Tibial artery (tissue), 4 donors: Measurements from ENCODE around the gene BCKDHA.

Experiments
- DNase-seq, 2 donors: peaks; one replicate each; pipeline ENCODE4 v3.0.0-alpha.2; 2019
- H3K27ac ChIP-seq, 2 donors: fragments of 200-600 bp; sonication (generic) in 1 of 2; 1 replicate in 1 of 2; 2 replicates in 1 of 2; pipeline ENCODE4 v1.5.1; 2018 to 2019; ENCODE audit warnings: mild to moderate bottlenecking in 1 of 2
- H3K27me3 ChIP-seq, 2 donors: fragments of 200-600 bp; sonication (generic) in 1 of 2; one replicate each; pipeline versions ENCODE4 v1.5.1 to v1.6.0; 2016 to 2019
- H3K36me3 ChIP-seq, 3 donors: fragments of 200-600 bp; sonication (generic) in 2 of 3; one replicate each; pipeline ENCODE4 v1.5.1; 2016 to 2019; ENCODE audit warnings: mild to moderate bottlenecking in 2 of 3
- H3K4me1 ChIP-seq, 4 donors: fragments of 200-600 bp; sonication (generic) in 2 of 4; 1 replicate in 3 of 4; 2 replicates in 1 of 4; pipeline ENCODE4 v1.5.1; 2016 to 2019
- H3K4me3 ChIP-seq, 2 donors: fragments of 200-600 bp; sonication (generic) in 1 of 2; 1 replicate in 1 of 2; 2 replicates in 1 of 2; pipeline ENCODE4 v1.5.1; 2018 to 2019; ENCODE audit warnings: mild to moderate bottlenecking in 2 of 2
- H3K9me3 ChIP-seq, 3 donors: fragments of 200-600 bp; sonication (generic) in 1 of 3; one replicate each; pipeline ENCODE4 v1.5.1; 2016 to 2019
- intact Hi-C: fragments of 100-400 bp; cut with DNase I; formaldehyde crosslinking; loops from one replicate; pipeline ENCODE4 v1.15.0; 2023; ENCODE audit warnings: low total_unique reads
- TF ChIP-seq, protein P1 (sequence below), 2 experiments: fragments of 200-600 bp in 1 of 2; fragments of 450-650 bp in 1 of 2; IDR thresholded peaks; one replicate each; pipeline ENCODE4 v1.5.1; 2017 to 2019; ENCODE audit warnings: antibody characterized with exemption in 2 of 2, mild to moderate bottlenecking in 1 of 2, moderate library complexity in 1 of 2

The BCKDHA gene

DNA sequence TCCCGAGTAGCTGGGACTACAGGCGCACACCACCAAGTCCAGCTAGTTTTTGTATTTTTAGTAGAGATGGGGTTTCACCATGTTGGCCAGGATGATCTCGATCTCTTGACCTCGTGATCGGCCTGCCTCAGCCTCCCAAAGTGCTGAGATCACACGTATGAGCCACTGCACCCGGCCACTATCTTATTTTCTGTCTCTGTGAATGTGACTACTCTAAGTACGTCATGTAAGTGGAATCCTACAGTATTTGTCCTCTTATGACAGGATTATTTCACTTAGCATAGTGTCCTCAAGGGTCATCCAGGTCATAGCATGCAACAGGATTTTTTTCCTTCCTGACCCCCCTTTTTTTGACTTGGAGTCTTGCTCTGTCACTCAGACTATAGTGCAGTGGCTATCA lies 26.1 kb upstream of the BCKDHA start:
- TF ChIP-seq, protein P1, sequence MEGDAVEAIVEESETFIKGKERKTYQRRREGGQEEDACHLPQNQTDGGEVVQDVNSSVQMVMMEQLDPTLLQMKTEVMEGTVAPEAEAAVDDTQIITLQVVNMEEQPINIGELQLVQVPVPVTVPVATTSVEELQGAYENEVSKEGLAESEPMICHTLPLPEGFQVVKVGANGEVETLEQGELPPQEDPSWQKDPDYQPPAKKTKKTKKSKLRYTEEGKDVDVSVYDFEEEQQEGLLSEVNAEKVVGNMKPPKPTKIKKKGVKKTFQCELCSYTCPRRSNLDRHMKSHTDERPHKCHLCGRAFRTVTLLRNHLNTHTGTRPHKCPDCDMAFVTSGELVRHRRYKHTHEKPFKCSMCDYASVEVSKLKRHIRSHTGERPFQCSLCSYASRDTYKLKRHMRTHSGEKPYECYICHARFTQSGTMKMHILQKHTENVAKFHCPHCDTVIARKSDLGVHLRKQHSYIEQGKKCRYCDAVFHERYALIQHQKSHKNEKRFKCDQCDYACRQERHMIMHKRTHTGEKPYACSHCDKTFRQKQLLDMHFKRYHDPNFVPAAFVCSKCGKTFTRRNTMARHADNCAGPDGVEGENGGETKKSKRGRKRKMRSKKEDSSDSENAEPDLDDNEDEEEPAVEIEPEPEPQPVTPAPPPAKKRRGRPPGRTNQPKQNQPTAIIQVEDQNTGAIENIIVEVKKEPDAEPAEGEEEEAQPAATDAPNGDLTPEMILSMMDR (IDR thresholded peaks at IDR 0.05) = no peak
- Histone ChIP-seq H3K9me3 (no peaks in the 10 kb centered on the region), H3K27ac (no peak overlapping the region), H3K4me3 (no peak overlapping the region), H3K36me3 (no peaks in the 10 kb centered on the region), H3K4me1 (peaks cover 0 to 31% (median 12%) of the 10 kb centered on the region in 4 donors), H3K27me3 (no peaks in the 10 kb centered on the region)
- no peak for DNase-seq
- intact Hi-C loops = no loop called here

DNA sequence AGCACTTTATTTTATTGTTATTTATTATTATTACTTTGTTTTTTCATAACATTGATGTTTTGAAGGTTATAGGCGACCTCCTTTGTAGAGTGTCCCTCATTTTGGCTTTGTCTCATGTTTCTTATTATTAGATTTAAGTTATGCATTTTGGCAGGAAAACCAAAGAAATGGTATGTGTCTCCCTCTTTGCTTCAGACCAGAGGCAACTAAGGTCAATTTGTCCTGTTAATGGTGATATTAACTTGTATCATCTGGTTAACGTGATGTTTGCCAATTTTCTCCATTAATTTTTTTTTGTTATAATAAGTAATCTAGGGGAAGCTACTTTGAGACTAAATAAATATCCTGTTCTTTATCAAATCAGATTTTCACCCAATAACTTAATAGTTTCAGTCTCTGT lies 25.1 kb upstream of the BCKDHA start:
- intact Hi-C loops = no loop called here
- Histone ChIP-seq H3K36me3 (no peaks in the 10 kb centered on the region), H3K27ac (no peak overlapping the region), H3K4me3 (no peak overlapping the region), H3K9me3 (no peaks in the 10 kb centered on the region), H3K27me3 (no peaks in the 10 kb centered on the region), H3K4me1 (peaks cover 0 to 35% (median 15%) of the 10 kb centered on the region in 4 donors)
- no peak for DNase-seq
- TF ChIP-seq, protein P1 (IDR thresholded peaks at IDR 0.05) = no peak

DNA sequence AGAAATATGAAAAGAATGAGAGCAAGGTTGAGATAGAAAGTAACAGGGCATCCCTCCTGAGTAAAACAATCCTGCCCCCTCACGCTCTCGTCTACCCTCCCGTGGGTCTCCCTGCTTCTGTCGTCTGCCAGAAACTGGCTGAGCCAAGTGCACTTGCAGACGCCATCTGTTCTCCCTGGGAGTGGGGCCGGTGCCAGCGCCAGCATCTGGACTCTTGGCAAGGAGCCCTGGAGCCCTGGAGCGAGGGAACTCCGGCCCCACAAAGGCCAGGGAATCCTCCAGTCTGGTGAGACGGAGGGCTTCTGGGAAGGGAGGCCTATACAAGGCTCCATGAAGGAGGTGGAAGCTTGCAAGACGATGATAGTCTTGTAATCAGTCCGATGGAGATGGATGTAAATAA lies 23.6 kb upstream of the BCKDHA start:
- TF ChIP-seq, protein P1 (IDR thresholded peaks at IDR 0.05) = no peak
- peaks cover 0 to 27% (median 15%) of the 10 kb centered on the region in 4 donors for H3K4me1 ChIP-seq
- H3K9me3 ChIP-seq = no peaks in the 10 kb centered on the region
- peak; percentile 72 to 90 for DNase-seq
- H3K4me3 ChIP-seq = no peak overlapping the region
- H3K36me3 ChIP-seq = peaks cover 0 to 7% (median 0%) of the 10 kb centered on the region in 3 donors
- H3K27me3 ChIP-seq = no peaks in the 10 kb centered on the region
- intact Hi-C loops = no loop called here
- no peak overlapping the region for H3K27ac ChIP-seq

DNA sequence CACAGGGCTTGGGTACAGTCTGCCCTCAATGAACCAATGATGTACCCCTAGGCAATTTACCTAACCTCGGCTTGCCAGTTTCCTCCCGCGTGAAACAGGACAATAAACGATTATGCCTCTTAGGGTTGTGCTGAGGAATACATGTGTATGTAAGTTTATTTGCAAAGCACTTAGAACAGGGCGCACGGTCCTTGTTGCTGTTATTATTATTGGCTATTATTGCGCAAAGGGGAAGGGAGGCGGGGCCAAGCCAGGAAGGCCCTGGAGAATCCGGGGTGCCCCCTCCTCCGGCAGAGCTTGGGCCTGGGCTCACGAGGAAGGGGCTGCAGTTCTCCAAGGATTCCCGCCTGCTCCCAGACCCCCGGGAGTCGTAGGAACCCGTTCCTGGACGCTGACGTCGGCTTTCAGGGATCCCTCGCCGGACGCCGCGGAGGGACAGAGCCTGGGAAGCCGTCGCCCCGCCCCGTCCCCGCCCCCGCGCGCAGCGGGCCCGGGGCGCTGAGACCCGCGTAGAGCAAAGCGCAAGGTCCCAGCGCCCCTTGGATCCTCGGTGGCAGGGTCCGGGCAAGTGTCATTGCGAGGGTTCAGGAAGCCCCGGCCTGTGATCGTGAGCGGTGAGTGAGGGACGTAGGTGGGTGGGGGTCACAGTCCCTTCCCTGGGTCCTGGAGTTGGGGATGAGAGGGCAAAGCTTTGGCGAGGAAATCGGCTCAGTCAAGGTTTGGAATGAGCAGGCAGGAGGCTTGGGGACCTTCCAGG lies 21.2 kb upstream of the BCKDHA start, which contains the start of gene TMEM91:
Gene TMEM91, plus strand, starts transcription at position 293 of the 757 bp plus-strand sequence. CDS start 1,777 bp downstream, outside the sequence.
- no peaks in the 10 kb centered on the region for H3K9me3 ChIP-seq
- H3K36me3 ChIP-seq = peaks cover 0 to 7% (median 0%) of the 10 kb centered on the region in 3 donors
- H3K4me3 ChIP-seq = peak within 1 kb of the TSS; percentile 61 to 78
- peak within 1 kb of the TSS; percentile 85 to 88 for H3K27ac ChIP-seq
- H3K4me1 ChIP-seq = peaks cover 0 to 27% (median 15%) of the 10 kb centered on the region in 4 donors
- peak; percentile 72 to 76 for DNase-seq
- H3K27me3 ChIP-seq = no peaks in the 10 kb centered on the region
- TF ChIP-seq, protein P1 (IDR thresholded peaks at IDR 0.05) = no peak
- intact Hi-C loops = no loop called here

DNA sequence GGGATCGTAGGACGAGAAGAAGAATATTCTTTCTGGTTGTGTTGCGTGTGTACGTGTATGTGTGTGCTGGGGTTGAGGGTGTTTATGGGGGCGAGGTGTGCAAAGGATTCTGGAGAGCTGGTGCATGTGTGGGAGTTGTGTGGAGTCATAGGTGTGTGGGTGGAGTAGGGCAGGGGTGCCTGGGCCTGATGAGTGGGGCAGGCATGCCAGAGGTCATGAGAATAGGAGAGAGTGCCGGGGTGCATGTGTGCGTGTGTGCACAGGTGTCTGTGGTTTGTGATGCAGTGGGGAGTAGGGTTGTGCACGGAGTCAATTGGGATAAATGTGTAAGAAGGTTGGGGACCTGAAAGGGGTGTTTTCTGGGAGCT lies 20.6 kb upstream of the BCKDHA start:
- Histone ChIP-seq H3K4me3 (peak overlapping the region; percentile 61 to 78), H3K27me3 (no peaks in the 10 kb centered on the region), H3K4me1 (peaks cover 0 to 27% (median 15%) of the 10 kb centered on the region in 4 donors), H3K9me3 (no peaks in the 10 kb centered on the region), H3K27ac (peak overlapping the region; percentile 85 to 88), H3K36me3 (peaks cover 0 to 8% (median 0%) of the 10 kb centered on the region in 3 donors)
- TF ChIP-seq, protein P1 (IDR thresholded peaks at IDR 0.05) = no peak
- no peak for DNase-seq
- intact Hi-C loops = no loop called here
